Testis (tissue), 3 donors: ENCODE results near the gene RPN2. TPM values are rescaled to one million over a fixed set of nuclear protein-coding genes. Genes with fewer than 3 reads are reported as not detected.

Experiments
- DNase-seq: peaks from one replicate; pipeline ENCODE4 v3.0.0-alpha.2; 2019
- H3K27ac ChIP-seq, 2 donors: fragments of 200-600 bp; sonication (generic); one replicate each; pipeline ENCODE4 v1.5.1; 2019
- H3K27me3 ChIP-seq: fragments of 200-600 bp; sonication (generic); one replicate; pipeline ENCODE4 v1.5.1; 2019
- H3K36me3 ChIP-seq: fragments of 200-600 bp; sonication (generic); one replicate; pipeline ENCODE4 v1.5.1; 2017; ENCODE audit warnings: low read depth; ENCODE audit errors: missing control alignments
- H3K4me1 ChIP-seq: fragments of 200-600 bp; sonication (generic); one replicate; pipeline ENCODE4 v1.5.1; 2019
- H3K4me3 ChIP-seq, 2 donors: fragments of 200-600 bp; sonication (generic); one replicate each; pipeline ENCODE4 v1.5.1; 2017 to 2019
- H3K9me3 ChIP-seq: fragments of 200-600 bp; sonication (generic); one replicate; pipeline ENCODE4 v1.5.1; 2017
- POLR2A ChIP-seq: fragments of 450-650 bp; IDR thresholded peaks from one replicate; pipeline ENCODE4 v1.6.1; 2017; ENCODE audit warnings: antibody characterized with exemption, mild to moderate bottlenecking, moderate library complexity
- WGBS, 2 donors: methylation state at CpG; one replicate each; pipeline ENCODE4 v1.1.5; 2018; 5-methylcytosine and 5-hydroxymethylcytosine counted together
- intact Hi-C: fragments of 100-400 bp; cut with DNase I; formaldehyde crosslinking; loops from one replicate; pipeline ENCODE4 v1.15.1; 2023; ENCODE audit warnings: low total_unique reads
- polyA plus RNA-seq: library from polyadenylated mRNA; stranded (reverse); fragments of 350-450 nt; fragmentation: Illumina TruSeq; extraction: RNeasy Lipid Tissue Mini Kit (QIAGEN cat#74804); gene quantifications from one replicate; pipeline ENCODE4 v1.2.3, GENCODE V29; 2014; ENCODE audit warnings: low read depth, low replicate concordance; ENCODE audit not compliant: insufficient read depth
- total RNA-seq, 2 donors: library from RNA; depleted of rRNA; stranded (reverse); fragments of >200 nt; gene quantifications; one replicate each; pipeline ENCODE4 v1.2.3, GENCODE V29; 2016
- TF ChIP-seq, protein P1 (sequence below), 3 experiments: fragments of 450-650 bp in 2 of 3; fragments of 200-600 bp in 1 of 3; sonication (generic) in 1 of 3; IDR thresholded peaks; one replicate each; pipeline ENCODE4 v1.5.1; 2016 to 2019; ENCODE audit warnings: antibody characterized with exemption in 3 of 3, mild to moderate bottlenecking in 2 of 3, moderate library complexity in 1 of 3

RPN2 gene
- total and polyA plus RNA-seq, 3 donors from 2014 or later, result 200 to 284 (median 235) TPM

DNA sequence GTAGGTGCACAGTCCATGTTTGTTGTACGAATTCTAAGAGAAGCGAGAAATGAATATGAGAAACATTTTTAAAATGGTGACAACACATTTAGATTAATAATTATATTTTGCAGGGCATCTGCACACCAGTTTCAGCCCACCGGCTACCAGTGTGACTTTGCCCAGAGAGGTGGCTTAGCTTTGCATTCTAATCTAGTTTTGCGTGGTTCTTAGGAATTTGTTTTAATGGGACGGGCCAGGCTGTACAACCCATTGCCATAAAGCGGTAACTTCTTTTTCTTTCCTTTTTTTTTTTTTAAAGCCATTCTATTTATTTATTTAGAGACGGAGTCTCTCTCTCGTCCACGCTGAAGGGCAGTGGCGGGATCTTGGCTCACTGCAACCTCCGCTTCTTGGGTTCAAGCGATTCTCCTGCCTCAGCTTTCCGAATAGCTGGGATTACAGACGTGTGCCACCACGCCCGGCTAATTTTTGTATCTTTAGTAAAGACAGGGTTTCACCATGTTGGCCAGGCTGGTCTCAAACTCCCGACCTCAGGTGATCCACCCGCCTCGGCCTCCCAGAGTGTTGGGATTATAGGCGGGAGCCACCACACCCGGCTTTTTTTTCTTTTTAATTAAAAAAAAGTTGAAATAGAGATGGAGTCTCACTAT is 111.2 kb downstream of the RPN2 start:
- peak overlapping the region; percentile 93 to 96 for H3K27ac ChIP-seq
- H3K27me3 ChIP-seq, result no peaks in the 10 kb centered on the region
- H3K9me3 ChIP-seq, result no peaks in the 10 kb centered on the region
- TF ChIP-seq, protein P1, sequence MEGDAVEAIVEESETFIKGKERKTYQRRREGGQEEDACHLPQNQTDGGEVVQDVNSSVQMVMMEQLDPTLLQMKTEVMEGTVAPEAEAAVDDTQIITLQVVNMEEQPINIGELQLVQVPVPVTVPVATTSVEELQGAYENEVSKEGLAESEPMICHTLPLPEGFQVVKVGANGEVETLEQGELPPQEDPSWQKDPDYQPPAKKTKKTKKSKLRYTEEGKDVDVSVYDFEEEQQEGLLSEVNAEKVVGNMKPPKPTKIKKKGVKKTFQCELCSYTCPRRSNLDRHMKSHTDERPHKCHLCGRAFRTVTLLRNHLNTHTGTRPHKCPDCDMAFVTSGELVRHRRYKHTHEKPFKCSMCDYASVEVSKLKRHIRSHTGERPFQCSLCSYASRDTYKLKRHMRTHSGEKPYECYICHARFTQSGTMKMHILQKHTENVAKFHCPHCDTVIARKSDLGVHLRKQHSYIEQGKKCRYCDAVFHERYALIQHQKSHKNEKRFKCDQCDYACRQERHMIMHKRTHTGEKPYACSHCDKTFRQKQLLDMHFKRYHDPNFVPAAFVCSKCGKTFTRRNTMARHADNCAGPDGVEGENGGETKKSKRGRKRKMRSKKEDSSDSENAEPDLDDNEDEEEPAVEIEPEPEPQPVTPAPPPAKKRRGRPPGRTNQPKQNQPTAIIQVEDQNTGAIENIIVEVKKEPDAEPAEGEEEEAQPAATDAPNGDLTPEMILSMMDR (IDR thresholded peaks at IDR 0.05), result no peak
- TF ChIP-seq POLR2A, result no peak
- peak overlapping the region; percentile 93 to 99 for H3K4me3 ChIP-seq
- H3K4me1 ChIP-seq, result no peaks in the 10 kb centered on the region
- H3K36me3 ChIP-seq, result no peaks in the 10 kb centered on the region
- DNase-seq, result no peak
- intact Hi-C loops, result no loop called here
- 46 to 56% methylated on average over 21 of the region's 21 CpGs for WGBS, 2 donors

Other genes with a start within 250 kb of the RPN2 start
- gene SAMHD1, start 227.6 kb upstream of the RPN2 start, total RNA-seq, result 10 to 100 TPM; 61.9 to 79.0 TPM
- 38.7 TPM for gene SAMHD1, start 227.6 kb upstream of the RPN2 start, polyA plus RNA-seq
- gene RBL1, start 83.3 kb upstream of the RPN2 start, total RNA-seq, result 10 to 100 TPM; 14.2 to 15.3 TPM
- gene RBL1, start 83.3 kb upstream of the RPN2 start, polyA plus RNA-seq, result 6.0 TPM
- 10 to 100 TPM; 36.6 to 43.5 TPM for gene MROH8, start 218 bp downstream of the RPN2 start, total RNA-seq
- 93.8 TPM for gene MROH8, start 218 bp downstream of the RPN2 start, polyA plus RNA-seq
- not detected for gene GHRH, start 82.5 kb downstream of the RPN2 start, total RNA-seq
- not detected for gene GHRH, start 82.5 kb downstream of the RPN2 start, polyA plus RNA-seq
- 10 to 100 TPM; 42.4 to 68.4 TPM for gene MANBAL, start 110.3 kb downstream of the RPN2 start, total RNA-seq
- gene MANBAL, start 110.3 kb downstream of the RPN2 start, polyA plus RNA-seq, result 92.4 TPM
- 100 to 1,000 TPM; 143 to 179 TPM for gene SRC, start 166.8 kb downstream of the RPN2 start, total RNA-seq
- gene SRC, start 166.8 kb downstream of the RPN2 start, polyA plus RNA-seq, result 90.3 TPM